Muscle of arm (tissue), 12 donors: ENCODE measurements around the gene CAT. TPM values are rescaled to one million over a fixed set of nuclear protein-coding genes. Genes with fewer than 3 reads are reported as not detected.
"Not testable (repeated sequence)": the region's sequence is repeated elsewhere in the genome, so short reads cannot be mapped to it uniquely, and the experiment has no call there.

Source experiments
- DNase-seq: peaks from one replicate; pipeline ENCODE4 v3.0.0-alpha.2; 2013
- polyA plus RNA-seq, 12 donors: library from polyadenylated mRNA; unstranded; fragments of 120-200 nt; gene quantifications; one replicate each; pipeline ENCODE4 v1.2.1, GENCODE V29; 2013; ENCODE audit not compliant: insufficient read length in 12 of 12

Gene CAT
- polyA plus RNA-seq, 12 donors: 55.6 to 84.2 (median 67.3) TPM; not detected in 1

GRCh38 chr11:34419158-34419557 lies 19.6 kb upstream of the CAT start:
- DNase-seq: no peak

- no peak for DNase-seq
Observed at GRCh38 chr11:34423300-34423699, 15.4 kb upstream of the CAT start.

- not testable (repeated sequence) for DNase-seq
Observed at GRCh38 chr11:34424826-34425225, 13.9 kb upstream of the CAT start.

GRCh38 chr11:34425360-34425759 lies 13.4 kb upstream of the CAT start:
- DNase-seq: no peak

GRCh38 chr11:34425867-34426266 lies 12.9 kb upstream of the CAT start:
- DNase-seq: no peak

- peak; percentile 70 for DNase-seq
Observed at GRCh38 chr11:34426766-34427185, 12.0 kb upstream of the CAT start.

- no peak for DNase-seq
Observed at GRCh38 chr11:34427186-34427805, 11.4 kb upstream of the CAT start.

- DNase-seq: no peak
Observed at GRCh38 chr11:34431979-34432378, 6.8 kb upstream of the CAT start.

- no peak for DNase-seq
Observed at GRCh38 chr11:34432822-34433221, 5.9 kb upstream of the CAT start.

GRCh38 chr11:34433899-34434298 lies 4.8 kb upstream of the CAT start:
- no peak for DNase-seq

- no peak for DNase-seq
Observed at GRCh38 chr11:34437224-34438125, 1.3 kb upstream of the CAT start.

GRCh38 chr11:34439610-34440198 lies 970 bp downstream of the CAT start:
- DNase-seq: no peak

- DNase-seq: no peak
Observed at GRCh38 chr11:34441814-34442213, 3.1 kb downstream of the CAT start.

GRCh38 chr11:34443136-34443535 lies 4.4 kb downstream of the CAT start:
- no peak for DNase-seq

- DNase-seq: no peak
Observed at GRCh38 chr11:34444428-34444827, 5.7 kb downstream of the CAT start.

GRCh38 chr11:34445956-34446355 lies 7.2 kb downstream of the CAT start:
- DNase-seq: no peak

- no peak for DNase-seq
Observed at GRCh38 chr11:34446386-34446785, 7.7 kb downstream of the CAT start.

- no peak for DNase-seq
Observed at GRCh38 chr11:34447044-34447443, 8.3 kb downstream of the CAT start.

GRCh38 chr11:34448223-34448994 lies 9.7 kb downstream of the CAT start:
- no peak for DNase-seq

- DNase-seq: no peak
Observed at GRCh38 chr11:34449013-34449412, 10.3 kb downstream of the CAT start.

- DNase-seq: no peak
Observed at GRCh38 chr11:34451053-34451452, 12.3 kb downstream of the CAT start.
